Liver (tissue), 9 donors: ENCODE measurements around the gene PLS1. TPM values are rescaled to one million over a fixed set of nuclear protein-coding genes. Genes with fewer than 3 reads are reported as not detected.

Source experiments
- DNase-seq: peaks from one replicate; pipeline ENCODE4 v3.0.0-alpha.2; 2017; ENCODE audit warnings: low spot score
- H3K27ac ChIP-seq, 2 donors: one replicate each; pipeline ENCODE4 v1.7.0; 2013; ENCODE audit warnings: inconsistent platforms in 2 of 2, low read length in 2 of 2, control low read depth in 1 of 2, low read depth in 1 of 2, mild to moderate bottlenecking in 1 of 2
- H3K27me3 ChIP-seq, 4 donors: one replicate each; pipeline versions ENCODE4 v1.6.1 to v1.7.0; 2013; ENCODE audit warnings: low read length in 3 of 4, inconsistent platforms in 1 of 4, mild to moderate bottlenecking in 1 of 4, moderate library complexity in 1 of 4; ENCODE audit not compliant: control insufficient read depth in 4 of 4, insufficient read depth in 4 of 4
- H3K36me3 ChIP-seq, 4 donors: one replicate each; pipeline versions ENCODE4 v1.6.1 to v1.7.0; 2013; ENCODE audit warnings: low read length in 3 of 4, mild to moderate bottlenecking in 3 of 4, low read depth in 1 of 4, moderate library complexity in 1 of 4; ENCODE audit not compliant: control insufficient read depth in 4 of 4, insufficient read depth in 3 of 4
- H3K4me1 ChIP-seq, 4 donors: one replicate each; pipeline versions ENCODE4 v1.6.1 to v1.7.0; 2013; ENCODE audit warnings: low read length in 3 of 4, mild to moderate bottlenecking in 3 of 4, moderate library complexity in 1 of 4; ENCODE audit not compliant: control insufficient read depth in 4 of 4, insufficient read depth in 4 of 4
- H3K4me3 ChIP-seq, 3 donors: one replicate each; pipeline versions ENCODE4 v1.6.1 to v1.7.0; 2013; ENCODE audit warnings: low read length in 3 of 3, control low read depth in 1 of 3, low read depth in 1 of 3, mild to moderate bottlenecking in 1 of 3
- H3K9ac ChIP-seq, 2 donors: one replicate each; pipeline ENCODE4 v1.7.0; 2013; ENCODE audit warnings: low read length in 2 of 2, mild to moderate bottlenecking in 2 of 2, moderate library complexity in 2 of 2, control low read depth in 1 of 2, low read depth in 1 of 2
- H3K9me3 ChIP-seq, 4 donors: one replicate each; pipeline versions ENCODE4 v1.6.1 to v1.7.0; 2013; ENCODE audit warnings: low read length in 3 of 4; ENCODE audit not compliant: control insufficient read depth in 4 of 4
- ATF3 ChIP-seq: IDR thresholded peaks from 2 replicates; pipeline ENCODE4 v1.6.1; 2016; ENCODE audit warnings: antibody characterized with exemption
- CTCF ChIP-seq: fragments of 150-350 bp; IDR thresholded peaks from 2 replicates; pipeline ENCODE4 v1.5.1; 2017; ENCODE audit warnings: improper control_type of control experiment, low read depth, low read length; ENCODE audit not compliant: missing input control
- EGR1 ChIP-seq, 2 donors: IDR thresholded peaks; 2 replicates each; pipeline ENCODE4 v1.6.1; 2016 to 2018; ENCODE audit warnings: antibody characterized with exemption in 2 of 2, low read depth in 2 of 2
- FOXA1 ChIP-seq: IDR thresholded peaks from 2 replicates; pipeline ENCODE4 v1.6.1; 2016; ENCODE audit warnings: antibody characterized with exemption
- FOXA2 ChIP-seq: IDR thresholded peaks from 2 replicates; pipeline ENCODE4 v1.6.1; 2016; ENCODE audit warnings: antibody characterized with exemption
- GABPA ChIP-seq, 2 donors: IDR thresholded peaks in 1 of 2; conservative IDR thresholded peaks in 1 of 2; 2 replicates each; pipeline ENCODE4 v1.6.1; 2016; ENCODE audit warnings: antibody characterized with exemption in 2 of 2, mild to moderate bottlenecking in 1 of 2, moderate library complexity in 1 of 2
- HNF4A ChIP-seq, 2 donors: conservative IDR thresholded peaks; 2 replicates each; pipeline ENCODE4 v1.6.1; 2016; ENCODE audit warnings: antibody characterized with exemption in 2 of 2, mild to moderate bottlenecking in 2 of 2
- HNF4G ChIP-seq: IDR thresholded peaks from 2 replicates; pipeline ENCODE4 v1.6.1; 2016; ENCODE audit warnings: antibody characterized with exemption
- JUND ChIP-seq, 2 donors: IDR thresholded peaks; 2 replicates each; pipeline ENCODE4 v1.6.1; 2016; ENCODE audit warnings: antibody characterized with exemption in 2 of 2
- NR2F2 ChIP-seq: IDR thresholded peaks from 2 replicates; pipeline ENCODE4 v1.6.1; 2016; ENCODE audit warnings: antibody characterized with exemption
- RAD21 ChIP-seq, 2 donors: IDR thresholded peaks; 2 replicates each; pipeline ENCODE4 v1.6.1; 2016; ENCODE audit warnings: antibody characterized with exemption in 2 of 2, mild to moderate bottlenecking in 2 of 2
- REST ChIP-seq: IDR thresholded peaks from 2 replicates; pipeline ENCODE4 v1.6.1; 2016; ENCODE audit warnings: antibody characterized with exemption, mild to moderate bottlenecking
- RXRA ChIP-seq, 2 donors: IDR thresholded peaks; 2 replicates each; pipeline ENCODE4 v1.6.1; 2017 to 2018; ENCODE audit warnings: antibody characterized with exemption in 2 of 2, mild to moderate bottlenecking in 1 of 2
- SP1 ChIP-seq: IDR thresholded peaks from 2 replicates; pipeline ENCODE4 v1.6.1; 2018; ENCODE audit warnings: antibody characterized with exemption, mild to moderate bottlenecking
- TAF1 ChIP-seq: conservative IDR thresholded peaks from 2 replicates; pipeline ENCODE4 v1.6.1; 2016; ENCODE audit warnings: antibody characterized with exemption, mild to moderate bottlenecking
- YY1 ChIP-seq: IDR thresholded peaks from 2 replicates; pipeline ENCODE4 v1.6.1; 2016; ENCODE audit warnings: antibody characterized with exemption, mild to moderate bottlenecking
- ZBTB33 ChIP-seq: IDR thresholded peaks from 2 replicates; pipeline ENCODE4 v1.6.1; 2016; ENCODE audit warnings: antibody characterized with exemption
- WGBS: extraction: QIAGEN DNeasy Blood & Tissue Kit; methylation state at CpG from one replicate; pipeline ENCODE4 v1.1.7; 2013; 5-methylcytosine and 5-hydroxymethylcytosine counted together
- polyA plus RNA-seq, 2 donors: library from polyadenylated mRNA; stranded (reverse) in 1 of 2; unstranded in 1 of 2; fragments of 200-250 nt in 1 of 2; fragments of >200 nt in 1 of 2; fragmentation: Nextera tagmentation in 1 of 2; extraction: Ambion mirVana in 1 of 2; gene quantifications; one replicate each; pipeline versions ENCODE4 v1.2.1 to v1.2.3, GENCODE V29; 2013 to 2015
- total RNA-seq, 2 donors: library from RNA; depleted of rRNA; stranded (reverse); fragments of >200 nt; gene quantifications; one replicate each; pipeline ENCODE4 v1.2.3, GENCODE V29; 2014
- TF ChIP-seq, protein P1 (sequence below): IDR thresholded peaks from 2 replicates; pipeline ENCODE4 v1.6.1; 2016; ENCODE audit warnings: antibody characterized with exemption
- donor health status: healthy.
- donor health status: healthy.
- donor health status: healthy.
- donor health status: healthy.
- donor health status: healthy.

Gene PLS1
- total and polyA plus RNA-seq, 4 donors = 7.2 to 21.9 (median 10.1) TPM

- no peaks in the 10 kb centered on the region for H3K36me3 ChIP-seq
- TF ChIP-seq CTCF = no peak
- 55% methylated on average over 1 of the region's 1 CpG for WGBS
- no peak overlapping the region for H3K9ac ChIP-seq
- peaks cover 0 to 12% (median 7%) of the 10 kb centered on the region in 4 donors for H3K4me1 ChIP-seq
- peaks cover 0 to 9% (median 0%) of the 10 kb centered on the region in 4 donors for H3K27me3 ChIP-seq
- H3K27ac ChIP-seq = no peak overlapping the region
- H3K4me3 ChIP-seq = no peak overlapping the region
- no peak for DNase-seq
- no peaks in the 10 kb centered on the region for H3K9me3 ChIP-seq
These were observed 129.8 kb downstream of the PLS1 start for GRCh38 chr3:142726017-142726416.

GRCh38 chr3:142732066-142732465, 135.9 kb downstream of the PLS1 start:
- no peaks in the 10 kb centered on the region for H3K4me1 ChIP-seq
- no peak for DNase-seq
- H3K27ac ChIP-seq = no peak overlapping the region
- TF ChIP-seq YY1 = no peak
- TF ChIP-seq, protein P1, sequence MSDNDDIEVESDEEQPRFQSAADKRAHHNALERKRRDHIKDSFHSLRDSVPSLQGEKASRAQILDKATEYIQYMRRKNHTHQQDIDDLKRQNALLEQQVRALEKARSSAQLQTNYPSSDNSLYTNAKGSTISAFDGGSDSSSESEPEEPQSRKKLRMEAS = no peak
- no peak for TF ChIP-seq ATF3
- TF ChIP-seq HNF4G = no peak
- no peak for TF ChIP-seq NR2F2
- TF ChIP-seq ZBTB33 = no peak
- no peak for TF ChIP-seq SP1
- TF ChIP-seq RAD21 (IDR thresholded peaks at IDR 0.05) = no peak
- TF ChIP-seq JUND (IDR thresholded peaks at IDR 0.05) = no peak
- no peak for TF ChIP-seq EGR1 (IDR thresholded peaks at IDR 0.05; ENCODE audit: low read depth in 2 of 2)
- no peak for TF ChIP-seq FOXA1
- TF ChIP-seq TAF1 = no peak
- no peak for TF ChIP-seq REST
- no peak for TF ChIP-seq RXRA (IDR thresholded peaks at IDR 0.05)
- TF ChIP-seq CTCF = no peak
- no peak for TF ChIP-seq HNF4A (conservative IDR thresholded peaks at IDR 0.05)
- no peak for TF ChIP-seq FOXA2
- no peak for TF ChIP-seq GABPA (IDR thresholded peaks at IDR 0.05 in 1 of 2, conservative IDR thresholded peaks at IDR 0.05 in 1 of 2)
- H3K9me3 ChIP-seq = no peaks in the 10 kb centered on the region
- H3K27me3 ChIP-seq = no peaks in the 10 kb centered on the region
- no peak overlapping the region for H3K4me3 ChIP-seq
- 89% methylated on average over 3 of the region's 3 CpGs for WGBS
- no peak overlapping the region for H3K9ac ChIP-seq
- no peaks in the 10 kb centered on the region for H3K36me3 ChIP-seq
